GM12878 (cell line): ENCODE measurements around the gene ACAT2. TPM values are rescaled to one million over a fixed set of nuclear protein-coding genes. Genes with fewer than 3 reads are reported as not detected.

Source experiments
- BACH1 ChIP-seq: fragments of 450-650 bp; IDR thresholded peaks from 2 replicates; pipeline ENCODE4 v1.6.1; 2017; ENCODE audit warnings: mild to moderate bottlenecking, borderline replicate concordance
- CBFB ChIP-seq: IDR thresholded peaks from 2 replicates; pipeline ENCODE4 v1.6.1; 2016; ENCODE audit warnings: antibody characterized with exemption, low read depth
- CBX3 ChIP-seq: fragments of 200-600 bp; sonication (generic); IDR thresholded peaks from 2 replicates; pipeline ENCODE4 v1.6.1; 2016; ENCODE audit warnings: low read depth, borderline replicate concordance
- EP300 ChIP-seq, 2 experiments: fragments of 150-350 bp in 1 of 2; IDR thresholded peaks; 2 replicates each; pipeline ENCODE4 v1.6.1; 2011 to 2012; ENCODE audit warnings: low read depth in 2 of 2, low read length in 2 of 2, borderline replicate concordance in 1 of 2, improper control_type of control experiment in 1 of 2, inconsistent platforms in 1 of 2; ENCODE audit not compliant: control insufficient read depth in 1 of 2
- FOS ChIP-seq: IDR thresholded peaks from 3 replicates; pipeline ENCODE4 v1.6.1; 2011; ENCODE audit warnings: borderline replicate concordance; ENCODE audit not compliant: insufficient read length; ENCODE audit errors: extremely low read depth
- HCFC1 ChIP-seq: fragments of 150-350 bp; IDR thresholded peaks from 2 replicates; pipeline ENCODE4 v1.6.1; 2014; ENCODE audit warnings: low read length
- JUNB ChIP-seq: IDR thresholded peaks from 2 replicates; pipeline ENCODE4 v1.6.1; 2016; ENCODE audit warnings: antibody characterized with exemption, mild to moderate bottlenecking
- JUND ChIP-seq: IDR thresholded peaks from 2 replicates; pipeline ENCODE4 v1.6.1; 2012; ENCODE audit warnings: low read depth, mild to moderate bottlenecking, low read length, improper control_type of control experiment, moderate library complexity
- MTA3 ChIP-seq: IDR thresholded peaks from 2 replicates; pipeline ENCODE4 v1.6.1; 2012; ENCODE audit warnings: low read length, inconsistent platforms, borderline replicate concordance
- NFIC ChIP-seq: IDR thresholded peaks from 2 replicates; pipeline ENCODE4 v1.6.1; 2012; ENCODE audit warnings: low read depth, mild to moderate bottlenecking, inconsistent platforms, low read length, moderate library complexity
- NFYB ChIP-seq: IDR thresholded peaks from 2 replicates; pipeline ENCODE4 v1.6.1; 2011; ENCODE audit warnings: low read depth, mild to moderate bottlenecking, low read length, improper control_type of control experiment, moderate library complexity; ENCODE audit not compliant: insufficient read depth
- PAX8 ChIP-seq: fragments of 450-650 bp; IDR thresholded peaks from 2 replicates; pipeline ENCODE4 v1.6.1; 2017; ENCODE audit warnings: mild to moderate bottlenecking, moderate library complexity
- PML ChIP-seq: IDR thresholded peaks from 2 replicates; pipeline ENCODE4 v1.6.1; 2012; ENCODE audit warnings: low read length, inconsistent platforms
- RELA ChIP-seq: fragments of 450-650 bp; IDR thresholded peaks from 2 replicates; pipeline ENCODE4 v1.8.0; 2014; ENCODE audit warnings: borderline replicate concordance; ENCODE audit not compliant: partially characterized antibody
- TCF3 ChIP-seq: IDR thresholded peaks from 2 replicates; pipeline ENCODE4 v1.6.1; 2012; ENCODE audit warnings: low read depth, mild to moderate bottlenecking, low read length, borderline replicate concordance; ENCODE audit not compliant: insufficient read depth
- YY1 ChIP-seq: IDR thresholded peaks from 2 replicates; pipeline ENCODE4 v1.6.1; 2011; ENCODE audit warnings: low read depth, mild to moderate bottlenecking, low read length
- polyA plus RNA-seq, 11 experiments: library from polyadenylated mRNA; depleted of rRNA in 4 of 11; unstranded in 6 of 11; stranded (reverse) in 5 of 11; fragments of >200 nt; fragmentation: Nextera tagmentation in 4 of 11; fragmentation: Illumina TruSeq in 1 of 11; extraction: Ambion mirVana in 4 of 11; extraction: Trizol in 1 of 11; gene quantifications; 1 replicate in 1 of 11; 2 replicates in 10 of 11; pipeline versions ENCODE4 v1.2.1 to v1.2.3, GENCODE V29; 2011 to 2016; ENCODE audit warnings: inconsistent platforms in 2 of 11, missing spikeins in 2 of 11, low read depth in 1 of 11
- total RNA-seq, 4 experiments: library from RNA; depleted of rRNA in 3 of 4; stranded (reverse); fragments of >200 nt in 3 of 4; fragmentation: Illumina TruSeq in 1 of 4; extraction: Trizol in 1 of 4; gene quantifications; 2 replicates each; pipeline versions ENCODE4 v1.2.1 to v1.2.3, GENCODE V29; 2013 to 2021
- TF ChIP-seq, protein P1 (sequence below): fragments of 450-650 bp; IDR thresholded peaks from 2 replicates; pipeline ENCODE4 v1.6.1; 2017; ENCODE audit warnings: low read depth, mild to moderate bottlenecking, moderate library complexity
- TF ChIP-seq, protein P2 (sequence below): IDR thresholded peaks from 2 replicates; pipeline ENCODE4 v1.6.1; 2011; ENCODE audit warnings: low read depth, mild to moderate bottlenecking, low read length, moderate library complexity, borderline replicate concordance; ENCODE audit errors: extremely low read depth
- TF ChIP-seq, protein P3 (sequence below): fragments of 450-650 bp; IDR thresholded peaks from 2 replicates; pipeline ENCODE4 v1.6.1; 2017; ENCODE audit warnings: mild to moderate bottlenecking, moderate library complexity
- TF ChIP-seq, protein P4 (sequence below): IDR thresholded peaks from 2 replicates; pipeline ENCODE4 v1.6.1; 2012; ENCODE audit warnings: low read depth, low read length, improper control_type of control experiment
- TF ChIP-seq, protein P5 (sequence below): IDR thresholded peaks from 2 replicates; pipeline ENCODE4 v1.6.1; 2012; ENCODE audit warnings: low read length, inconsistent platforms

ACAT2 gene
- total and polyA plus RNA-seq, 10 of the 15 experiments (the other 5 are each of a cell fraction or from before 2014, with no cell fraction given): 87.9 to 257 (median 132) TPM

DNA sequence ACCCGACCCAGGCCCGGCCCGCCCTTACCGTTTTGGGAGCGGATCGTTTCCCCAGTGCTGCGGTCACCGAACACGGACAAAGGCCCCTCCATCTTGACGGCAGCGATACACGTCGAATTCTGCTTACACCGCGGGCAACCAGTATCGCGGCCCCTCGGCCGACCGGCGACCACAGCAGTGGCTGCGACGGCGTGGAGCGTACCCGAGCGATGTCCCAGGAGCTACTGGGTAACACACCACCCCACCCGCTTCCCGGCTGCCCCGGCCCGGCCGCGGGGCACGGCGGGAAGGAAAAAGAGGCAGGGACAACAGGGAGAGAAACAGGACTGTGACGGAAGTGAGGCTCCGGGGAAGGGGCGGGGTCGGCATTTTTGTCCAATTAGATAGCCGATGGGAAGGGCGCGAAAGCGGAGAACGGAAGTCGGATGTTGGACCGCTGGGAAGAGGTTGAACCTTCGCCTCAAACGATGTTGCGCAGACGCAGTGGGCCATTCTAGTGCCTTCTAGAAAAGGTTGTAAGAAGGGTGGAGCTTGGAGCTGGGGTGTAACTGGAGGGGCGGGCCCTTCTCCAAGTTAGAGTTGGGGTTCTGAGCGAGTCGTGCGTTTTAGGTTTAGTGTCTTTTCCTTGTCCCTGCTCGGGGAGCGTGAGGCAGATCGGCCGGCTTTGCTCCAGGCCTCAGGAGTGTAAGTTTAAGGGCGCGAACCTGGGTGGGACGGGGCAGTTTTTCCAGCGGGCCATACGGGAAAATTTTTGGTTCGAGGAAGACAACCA lies 27.7 kb downstream of the ACAT2 start, which contains the start of gene TCP1 (continued):
- TF ChIP-seq, protein P1, sequence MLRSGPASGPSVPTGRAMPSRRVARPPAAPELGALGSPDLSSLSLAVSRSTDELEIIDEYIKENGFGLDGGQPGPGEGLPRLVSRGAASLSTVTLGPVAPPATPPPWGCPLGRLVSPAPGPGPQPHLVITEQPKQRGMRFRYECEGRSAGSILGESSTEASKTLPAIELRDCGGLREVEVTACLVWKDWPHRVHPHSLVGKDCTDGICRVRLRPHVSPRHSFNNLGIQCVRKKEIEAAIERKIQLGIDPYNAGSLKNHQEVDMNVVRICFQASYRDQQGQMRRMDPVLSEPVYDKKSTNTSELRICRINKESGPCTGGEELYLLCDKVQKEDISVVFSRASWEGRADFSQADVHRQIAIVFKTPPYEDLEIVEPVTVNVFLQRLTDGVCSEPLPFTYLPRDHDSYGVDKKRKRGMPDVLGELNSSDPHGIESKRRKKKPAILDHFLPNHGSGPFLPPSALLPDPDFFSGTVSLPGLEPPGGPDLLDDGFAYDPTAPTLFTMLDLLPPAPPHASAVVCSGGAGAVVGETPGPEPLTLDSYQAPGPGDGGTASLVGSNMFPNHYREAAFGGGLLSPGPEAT: no peak
- no peak for TF ChIP-seq JUNB
- TF ChIP-seq, protein P2, sequence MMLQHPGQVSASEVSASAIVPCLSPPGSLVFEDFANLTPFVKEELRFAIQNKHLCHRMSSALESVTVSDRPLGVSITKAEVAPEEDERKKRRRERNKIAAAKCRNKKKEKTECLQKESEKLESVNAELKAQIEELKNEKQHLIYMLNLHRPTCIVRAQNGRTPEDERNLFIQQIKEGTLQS: no peak
- no peak for TF ChIP-seq NFIC
- peak; percentile 37 for TF ChIP-seq RELA
- TF ChIP-seq YY1: 0 out of 2 replicates have a peak, but pooled peaks have one; percentile 52
- TF ChIP-seq TCF3: peak; percentile 58; the same call in 1 of the 2 replicates
- no peak; the same call in 1 of the 2 replicates for TF ChIP-seq PAX8
- TF ChIP-seq, protein P3, sequence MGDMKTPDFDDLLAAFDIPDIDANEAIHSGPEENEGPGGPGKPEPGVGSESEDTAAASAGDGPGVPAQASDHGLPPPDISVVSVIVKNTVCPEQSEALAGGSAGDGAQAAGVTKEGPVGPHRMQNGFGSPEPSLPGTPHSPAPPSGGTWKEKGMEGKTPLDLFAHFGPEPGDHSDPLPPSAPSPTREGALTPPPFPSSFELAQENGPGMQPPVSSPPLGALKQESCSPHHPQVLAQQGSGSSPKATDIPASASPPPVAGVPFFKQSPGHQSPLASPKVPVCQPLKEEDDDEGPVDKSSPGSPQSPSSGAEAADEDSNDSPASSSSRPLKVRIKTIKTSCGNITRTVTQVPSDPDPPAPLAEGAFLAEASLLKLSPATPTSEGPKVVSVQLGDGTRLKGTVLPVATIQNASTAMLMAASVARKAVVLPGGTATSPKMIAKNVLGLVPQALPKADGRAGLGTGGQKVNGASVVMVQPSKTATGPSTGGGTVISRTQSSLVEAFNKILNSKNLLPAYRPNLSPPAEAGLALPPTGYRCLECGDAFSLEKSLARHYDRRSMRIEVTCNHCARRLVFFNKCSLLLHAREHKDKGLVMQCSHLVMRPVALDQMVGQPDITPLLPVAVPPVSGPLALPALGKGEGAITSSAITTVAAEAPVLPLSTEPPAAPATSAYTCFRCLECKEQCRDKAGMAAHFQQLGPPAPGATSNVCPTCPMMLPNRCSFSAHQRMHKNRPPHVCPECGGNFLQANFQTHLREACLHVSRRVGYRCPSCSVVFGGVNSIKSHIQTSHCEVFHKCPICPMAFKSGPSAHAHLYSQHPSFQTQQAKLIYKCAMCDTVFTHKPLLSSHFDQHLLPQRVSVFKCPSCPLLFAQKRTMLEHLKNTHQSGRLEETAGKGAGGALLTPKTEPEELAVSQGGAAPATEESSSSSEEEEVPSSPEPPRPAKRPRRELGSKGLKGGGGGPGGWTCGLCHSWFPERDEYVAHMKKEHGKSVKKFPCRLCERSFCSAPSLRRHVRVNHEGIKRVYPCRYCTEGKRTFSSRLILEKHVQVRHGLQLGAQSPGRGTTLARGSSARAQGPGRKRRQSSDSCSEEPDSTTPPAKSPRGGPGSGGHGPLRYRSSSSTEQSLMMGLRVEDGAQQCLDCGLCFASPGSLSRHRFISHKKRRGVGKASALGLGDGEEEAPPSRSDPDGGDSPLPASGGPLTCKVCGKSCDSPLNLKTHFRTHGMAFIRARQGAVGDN: peak; percentile 56
- no peak for TF ChIP-seq FOS
- no peak for TF ChIP-seq JUND
- TF ChIP-seq BACH1: peak; percentile 66
- peak; percentile 54 for TF ChIP-seq HCFC1
- TF ChIP-seq CBX3: no peak
- TF ChIP-seq, protein P4, sequence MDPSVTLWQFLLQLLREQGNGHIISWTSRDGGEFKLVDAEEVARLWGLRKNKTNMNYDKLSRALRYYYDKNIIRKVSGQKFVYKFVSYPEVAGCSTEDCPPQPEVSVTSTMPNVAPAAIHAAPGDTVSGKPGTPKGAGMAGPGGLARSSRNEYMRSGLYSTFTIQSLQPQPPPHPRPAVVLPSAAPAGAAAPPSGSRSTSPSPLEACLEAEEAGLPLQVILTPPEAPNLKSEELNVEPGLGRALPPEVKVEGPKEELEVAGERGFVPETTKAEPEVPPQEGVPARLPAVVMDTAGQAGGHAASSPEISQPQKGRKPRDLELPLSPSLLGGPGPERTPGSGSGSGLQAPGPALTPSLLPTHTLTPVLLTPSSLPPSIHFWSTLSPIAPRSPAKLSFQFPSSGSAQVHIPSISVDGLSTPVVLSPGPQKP: peak; percentile 73; the same call in 1 of the 2 replicates
- peak; percentile 82 for TF ChIP-seq PML
- TF ChIP-seq MTA3: no peak
- TF ChIP-seq, protein P5, sequence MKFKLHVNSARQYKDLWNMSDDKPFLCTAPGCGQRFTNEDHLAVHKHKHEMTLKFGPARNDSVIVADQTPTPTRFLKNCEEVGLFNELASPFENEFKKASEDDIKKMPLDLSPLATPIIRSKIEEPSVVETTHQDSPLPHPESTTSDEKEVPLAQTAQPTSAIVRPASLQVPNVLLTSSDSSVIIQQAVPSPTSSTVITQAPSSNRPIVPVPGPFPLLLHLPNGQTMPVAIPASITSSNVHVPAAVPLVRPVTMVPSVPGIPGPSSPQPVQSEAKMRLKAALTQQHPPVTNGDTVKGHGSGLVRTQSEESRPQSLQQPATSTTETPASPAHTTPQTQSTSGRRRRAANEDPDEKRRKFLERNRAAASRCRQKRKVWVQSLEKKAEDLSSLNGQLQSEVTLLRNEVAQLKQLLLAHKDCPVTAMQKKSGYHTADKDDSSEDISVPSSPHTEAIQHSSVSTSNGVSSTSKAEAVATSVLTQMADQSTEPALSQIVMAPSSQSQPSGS: no peak
- peak; percentile 46 for TF ChIP-seq CBFB
- TF ChIP-seq EP300 (IDR thresholded peaks at IDR 0.05; ENCODE audit: borderline replicate concordance in 1 of 2, control insufficient read depth in 1 of 2, low read depth in 2 of 2, low read length in 2 of 2): peak in 1 of 2 experiments; percentile 88; a peak in 1 of 4 replicates
- TF ChIP-seq NFYB: peak; percentile 60; the same call in 1 of the 2 replicates
